Measurements from ENCODE around the gene LOXL1.

DNA sequence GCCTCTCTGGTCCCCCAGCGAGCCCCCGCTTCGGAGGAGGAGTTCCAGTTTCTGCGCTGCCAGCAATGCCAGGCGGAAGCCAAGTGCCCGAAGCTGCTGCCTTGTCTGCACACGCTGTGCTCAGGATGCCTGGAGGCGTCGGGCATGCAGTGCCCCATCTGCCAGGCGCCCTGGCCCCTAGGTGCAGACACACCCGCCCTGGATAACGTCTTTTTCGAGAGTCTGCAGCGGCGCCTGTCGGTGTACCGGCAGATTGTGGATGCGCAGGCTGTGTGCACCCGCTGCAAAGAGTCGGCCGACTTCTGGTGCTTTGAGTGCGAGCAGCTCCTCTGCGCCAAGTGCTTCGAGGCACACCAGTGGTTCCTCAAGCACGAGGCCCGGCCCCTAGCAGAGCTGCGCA, 71.7 kb downstream of the LOXL1 start:
- TF ChIP-seq, protein P1, sequence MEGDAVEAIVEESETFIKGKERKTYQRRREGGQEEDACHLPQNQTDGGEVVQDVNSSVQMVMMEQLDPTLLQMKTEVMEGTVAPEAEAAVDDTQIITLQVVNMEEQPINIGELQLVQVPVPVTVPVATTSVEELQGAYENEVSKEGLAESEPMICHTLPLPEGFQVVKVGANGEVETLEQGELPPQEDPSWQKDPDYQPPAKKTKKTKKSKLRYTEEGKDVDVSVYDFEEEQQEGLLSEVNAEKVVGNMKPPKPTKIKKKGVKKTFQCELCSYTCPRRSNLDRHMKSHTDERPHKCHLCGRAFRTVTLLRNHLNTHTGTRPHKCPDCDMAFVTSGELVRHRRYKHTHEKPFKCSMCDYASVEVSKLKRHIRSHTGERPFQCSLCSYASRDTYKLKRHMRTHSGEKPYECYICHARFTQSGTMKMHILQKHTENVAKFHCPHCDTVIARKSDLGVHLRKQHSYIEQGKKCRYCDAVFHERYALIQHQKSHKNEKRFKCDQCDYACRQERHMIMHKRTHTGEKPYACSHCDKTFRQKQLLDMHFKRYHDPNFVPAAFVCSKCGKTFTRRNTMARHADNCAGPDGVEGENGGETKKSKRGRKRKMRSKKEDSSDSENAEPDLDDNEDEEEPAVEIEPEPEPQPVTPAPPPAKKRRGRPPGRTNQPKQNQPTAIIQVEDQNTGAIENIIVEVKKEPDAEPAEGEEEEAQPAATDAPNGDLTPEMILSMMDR (conservative IDR thresholded peaks at IDR 0.05; ENCODE audit: low read length) = no peak
- no peak for TF ChIP-seq EZH2phosphoT487 (IDR thresholded peaks at IDR 0.05; ENCODE audit: borderline replicate concordance, low read depth, low read length)
